ENCODE data around the gene TMEM132D.

Gene TMEM132D

GRCh38 chr12:129681830-129682229 is 222.0 kb downstream of the TMEM132D start:
- no peak for TF ChIP-seq CTCF (IDR thresholded peaks at IDR 0.05; ENCODE audit: low read depth, low read length)
- no peak overlapping the region for H3K4me3 ChIP-seq (replicated peaks in 1 of 2; ENCODE audit: low read depth in 2 of 2, low read length in 2 of 2)
- no peak for DNase-seq (ENCODE audit: low read depth in 2 of 2)

GRCh38 chr12:129681151-129681550 is 222.7 kb downstream of the TMEM132D start:
- DNase-seq (ENCODE audit: low read depth in 2 of 2) = no peak
- TF ChIP-seq CTCF (IDR thresholded peaks at IDR 0.05; ENCODE audit: low read depth, low read length) = no peak
- no peak overlapping the region for H3K4me3 ChIP-seq (replicated peaks in 1 of 2; ENCODE audit: low read depth in 2 of 2, low read length in 2 of 2)

- TF ChIP-seq CTCF (IDR thresholded peaks at IDR 0.05; ENCODE audit: low read depth, low read length) = no peak
- no peak overlapping the region for H3K4me3 ChIP-seq (replicated peaks in 1 of 2; ENCODE audit: low read depth in 2 of 2, low read length in 2 of 2)
- no peak for DNase-seq (ENCODE audit: low read depth in 2 of 2)
Measured at GRCh38 chr12:129676411-129676810, 227.4 kb downstream of the TMEM132D start.

- no peak overlapping the region for H3K4me3 ChIP-seq (replicated peaks in 1 of 2; ENCODE audit: low read depth in 2 of 2, low read length in 2 of 2)
- no peak for TF ChIP-seq CTCF (IDR thresholded peaks at IDR 0.05; ENCODE audit: low read depth, low read length)
- DNase-seq (ENCODE audit: low read depth in 2 of 2) = no peak
Measured at GRCh38 chr12:129675947-129676346, 227.9 kb downstream of the TMEM132D start.

- no peak for TF ChIP-seq CTCF (IDR thresholded peaks at IDR 0.05; ENCODE audit: low read depth, low read length)
- no peak overlapping the region for H3K4me3 ChIP-seq (replicated peaks in 1 of 2; ENCODE audit: low read depth in 2 of 2, low read length in 2 of 2)
- DNase-seq (ENCODE audit: low read depth in 2 of 2) = no peak
Measured at GRCh38 chr12:129675496-129675895, 228.3 kb downstream of the TMEM132D start.

- TF ChIP-seq CTCF (IDR thresholded peaks at IDR 0.05; ENCODE audit: low read depth, low read length) = no peak
- H3K4me3 ChIP-seq (replicated peaks in 1 of 2; ENCODE audit: low read depth in 2 of 2, low read length in 2 of 2) = no peak overlapping the region
- no peak for DNase-seq (ENCODE audit: low read depth in 2 of 2)
Measured at GRCh38 chr12:129673806-129674205, 230.0 kb downstream of the TMEM132D start.

- DNase-seq (ENCODE audit: low read depth in 2 of 2) = no peak
- TF ChIP-seq CTCF (IDR thresholded peaks at IDR 0.05; ENCODE audit: low read depth, low read length) = no peak
- no peak overlapping the region for H3K4me3 ChIP-seq (replicated peaks in 1 of 2; ENCODE audit: low read depth in 2 of 2, low read length in 2 of 2)
Measured at GRCh38 chr12:129672110-129672509, 231.7 kb downstream of the TMEM132D start.
